Activated naive CD4-positive, alpha-beta T cell treated with anti-CD3 and anti-CD28 coated beads, Interleukin-2, amount 50 U/mL, for 24 hours (primary cell): Measurements from ENCODE around the gene UBAC2.

ENCODE experiments used
- H3K27ac Mint-ChIP-seq: one replicate; pipeline ENCODE4 v1.8.0; 2021; ENCODE audit warnings: mild to moderate bottlenecking, mixed read lengths
- H3K27me3 Mint-ChIP-seq: one replicate; pipeline ENCODE4 v1.8.0; 2021; ENCODE audit warnings: mixed read lengths
- H3K36me3 Mint-ChIP-seq: one replicate; pipeline ENCODE4 v1.8.0; 2021; ENCODE audit warnings: mixed read lengths
- H3K4me1 Mint-ChIP-seq: one replicate; pipeline ENCODE4 v1.8.0; 2021; ENCODE audit warnings: mixed read lengths
- H3K4me3 Mint-ChIP-seq: one replicate; pipeline ENCODE4 v1.8.0; 2021; ENCODE audit warnings: mild to moderate bottlenecking, mixed read lengths
- H3K9me3 Mint-ChIP-seq: one replicate; pipeline ENCODE4 v1.8.0; 2021; ENCODE audit warnings: mixed read lengths

Gene UBAC2

GRCh38 chr13:99295488-99296252, 95.0 kb downstream of the UBAC2 start:
- H3K4me3 Mint-ChIP-seq = peak overlapping the region; percentile 76
- peaks cover 92% of the 10 kb centered on the region for H3K4me1 Mint-ChIP-seq
- peak overlapping the region; percentile 95 for H3K27ac Mint-ChIP-seq
- H3K9me3 Mint-ChIP-seq = no peaks in the 10 kb centered on the region
- peaks cover 30% of the 10 kb centered on the region for H3K36me3 Mint-ChIP-seq
- H3K27me3 Mint-ChIP-seq = no peaks in the 10 kb centered on the region

- peak overlapping the region; percentile 82 for H3K4me3 Mint-ChIP-seq
- peaks cover 30% of the 10 kb centered on the region for H3K36me3 Mint-ChIP-seq
- peak overlapping the region; percentile 88 for H3K27ac Mint-ChIP-seq
These were observed 95.7 kb downstream of the UBAC2 start for GRCh38 chr13:99296398-99296797.

DNA sequence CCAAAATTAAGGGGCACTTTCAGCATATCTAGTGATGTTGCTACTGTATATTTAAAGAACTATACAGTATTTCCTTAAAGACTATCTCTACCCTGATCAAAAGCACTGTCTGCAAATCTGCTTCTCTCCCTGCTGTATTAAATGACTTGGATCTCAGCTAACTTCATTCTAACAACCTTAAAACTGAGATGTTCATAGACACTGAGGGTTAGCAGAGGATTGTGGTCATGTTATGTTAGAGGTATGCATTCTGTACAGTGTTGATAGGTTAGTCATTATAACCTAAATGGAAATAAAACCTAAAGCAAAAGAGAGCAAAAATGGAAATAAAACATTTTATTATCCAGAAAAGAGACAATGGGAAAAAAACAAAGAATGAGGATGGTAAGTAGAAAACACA, 96.7 kb downstream of the UBAC2 start:
- H3K4me1 Mint-ChIP-seq = peaks cover 89% of the 10 kb centered on the region
- peak overlapping the region; percentile 97 for H3K27ac Mint-ChIP-seq

More at GRCh38 chr13:99296398-99296797, 95.7 kb downstream of the UBAC2 start:
- no peaks in the 10 kb centered on the region for H3K27me3 Mint-ChIP-seq
- no peaks in the 10 kb centered on the region for H3K9me3 Mint-ChIP-seq
- H3K4me1 Mint-ChIP-seq = peaks cover 89% of the 10 kb centered on the region

GRCh38 chr13:99298056-99298455, 97.4 kb downstream of the UBAC2 start:
- Mint-ChIP-seq H3K9me3 (no peaks in the 10 kb centered on the region), H3K4me3 (peak overlapping the region; percentile 82), H3K4me1 (peaks cover 89% of the 10 kb centered on the region), H3K27ac (peak overlapping the region; percentile 97), H3K27me3 (no peaks in the 10 kb centered on the region), H3K36me3 (peaks cover 24% of the 10 kb centered on the region)

More for the DNA sequence above, 96.7 kb downstream of the UBAC2 start:
- Mint-ChIP-seq H3K4me3 (peak overlapping the region; percentile 82), H3K36me3 (peaks cover 30% of the 10 kb centered on the region), H3K9me3 (no peaks in the 10 kb centered on the region), H3K27me3 (no peaks in the 10 kb centered on the region)

DNA sequence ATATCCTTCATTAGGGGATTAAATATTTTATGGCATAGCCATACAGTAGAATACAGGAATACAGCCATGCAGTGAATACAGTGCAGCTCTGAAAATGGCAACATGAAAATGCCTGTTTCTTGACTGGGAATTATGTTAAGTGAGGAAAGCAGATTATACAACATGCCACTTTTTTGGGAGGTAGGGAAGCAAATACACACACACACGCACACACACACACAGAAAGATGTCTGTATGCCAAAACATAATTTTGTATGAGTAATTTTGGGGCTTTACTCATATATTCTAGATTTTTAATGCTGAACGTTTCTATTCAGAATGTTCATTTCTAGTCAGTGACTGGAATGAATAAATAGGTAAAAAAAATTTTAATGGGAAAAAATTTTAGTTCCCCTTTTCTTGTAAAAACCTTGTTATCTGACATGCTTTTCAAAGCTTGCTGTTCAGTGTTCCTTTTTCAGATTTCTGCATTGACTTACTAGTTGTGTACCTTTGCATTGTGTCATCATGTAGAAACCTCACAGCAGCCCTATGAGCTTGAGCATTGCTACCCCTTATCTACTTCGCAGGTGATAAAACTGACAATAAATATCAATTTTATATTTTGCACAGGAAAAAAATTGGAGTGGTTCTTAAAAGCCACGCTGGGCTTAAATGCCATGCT, 98.7 kb downstream of the UBAC2 start:
- Mint-ChIP-seq H3K36me3 (peaks cover 20% of the 10 kb centered on the region), H3K4me3 (peak overlapping the region; percentile 67)

GRCh38 chr13:99299920-99300341, 99.3 kb downstream of the UBAC2 start:
- Mint-ChIP-seq H3K27ac (peak overlapping the region; percentile 88), H3K36me3 (peaks cover 21% of the 10 kb centered on the region), H3K4me1 (peaks cover 91% of the 10 kb centered on the region), H3K9me3 (no peaks in the 10 kb centered on the region), H3K27me3 (no peaks in the 10 kb centered on the region), H3K4me3 (peak overlapping the region; percentile 66)

More for the DNA sequence above, 98.7 kb downstream of the UBAC2 start:
- peaks cover 89% of the 10 kb centered on the region for H3K4me1 Mint-ChIP-seq
- no peaks in the 10 kb centered on the region for H3K27me3 Mint-ChIP-seq
- no peaks in the 10 kb centered on the region for H3K9me3 Mint-ChIP-seq
- H3K27ac Mint-ChIP-seq = peak overlapping the region; percentile 89

DNA sequence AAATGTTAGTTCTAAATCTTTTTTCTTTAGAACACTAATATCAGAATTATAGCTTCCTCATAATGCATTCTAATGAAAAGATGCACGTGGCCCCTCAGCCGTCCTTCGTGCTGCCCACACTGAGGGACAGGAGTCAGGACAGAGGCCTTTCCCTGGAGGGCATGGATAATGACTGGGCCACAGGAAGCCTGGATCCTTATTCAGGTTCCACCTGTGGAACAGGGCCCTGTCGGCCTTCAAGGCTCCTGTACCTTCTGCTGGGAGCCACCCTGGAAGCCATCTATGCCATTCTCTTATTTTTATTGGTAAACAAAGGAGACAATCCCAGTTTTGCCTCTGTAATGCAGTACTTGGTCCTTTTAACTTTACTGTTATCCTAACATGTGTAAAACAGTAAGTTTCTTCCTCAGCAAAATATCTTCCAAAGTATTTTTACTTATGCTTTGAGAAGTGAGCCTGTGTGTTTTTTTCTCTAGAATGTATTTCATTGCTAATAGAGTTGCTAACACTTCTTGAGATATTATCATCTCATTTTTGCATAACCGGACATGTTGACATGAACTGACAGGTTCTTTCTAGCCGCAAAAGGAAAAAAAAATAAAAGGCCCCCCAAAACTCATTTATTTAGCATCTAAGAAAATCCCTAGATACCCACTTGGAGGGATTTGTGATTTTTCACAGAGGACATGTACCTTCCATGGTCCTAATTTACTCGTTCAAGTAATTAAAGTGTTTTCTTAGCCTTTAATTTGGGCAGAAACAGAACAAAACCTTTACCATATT, 100.6 kb downstream of the UBAC2 start:
- no peaks in the 10 kb centered on the region for H3K27me3 Mint-ChIP-seq
- H3K9me3 Mint-ChIP-seq = no peaks in the 10 kb centered on the region
- H3K4me1 Mint-ChIP-seq = peaks cover 84% of the 10 kb centered on the region
- H3K27ac Mint-ChIP-seq = peak overlapping the region; percentile 32
- peaks cover 14% of the 10 kb centered on the region for H3K36me3 Mint-ChIP-seq
- peak overlapping the region; percentile 66 for H3K4me3 Mint-ChIP-seq

GRCh38 chr13:99301913-99302636, 101.4 kb downstream of the UBAC2 start:
- Mint-ChIP-seq H3K4me1 (peaks cover 80% of the 10 kb centered on the region), H3K36me3 (peaks cover 12% of the 10 kb centered on the region), H3K27me3 (no peaks in the 10 kb centered on the region), H3K27ac (peak overlapping the region; percentile 96), H3K4me3 (peak overlapping the region; percentile 90), H3K9me3 (no peaks in the 10 kb centered on the region)

- H3K27ac Mint-ChIP-seq = peak overlapping the region; percentile 96
- no peaks in the 10 kb centered on the region for H3K27me3 Mint-ChIP-seq
- H3K36me3 Mint-ChIP-seq = peaks cover 10% of the 10 kb centered on the region
- H3K4me1 Mint-ChIP-seq = peaks cover 80% of the 10 kb centered on the region
- no peaks in the 10 kb centered on the region for H3K9me3 Mint-ChIP-seq
- H3K4me3 Mint-ChIP-seq = peak overlapping the region; percentile 90
These were observed 102.2 kb downstream of the UBAC2 start for GRCh38 chr13:99302637-99303505.

GRCh38 chr13:99303863-99304521, 103.3 kb downstream of the UBAC2 start:
- H3K4me3 Mint-ChIP-seq = peak overlapping the region; percentile 90
- H3K4me1 Mint-ChIP-seq = peaks cover 79% of the 10 kb centered on the region
- no peaks in the 10 kb centered on the region for H3K9me3 Mint-ChIP-seq
- H3K27ac Mint-ChIP-seq = peak overlapping the region; percentile 96
- H3K36me3 Mint-ChIP-seq = peaks cover 16% of the 10 kb centered on the region
- no peaks in the 10 kb centered on the region for H3K27me3 Mint-ChIP-seq

DNA sequence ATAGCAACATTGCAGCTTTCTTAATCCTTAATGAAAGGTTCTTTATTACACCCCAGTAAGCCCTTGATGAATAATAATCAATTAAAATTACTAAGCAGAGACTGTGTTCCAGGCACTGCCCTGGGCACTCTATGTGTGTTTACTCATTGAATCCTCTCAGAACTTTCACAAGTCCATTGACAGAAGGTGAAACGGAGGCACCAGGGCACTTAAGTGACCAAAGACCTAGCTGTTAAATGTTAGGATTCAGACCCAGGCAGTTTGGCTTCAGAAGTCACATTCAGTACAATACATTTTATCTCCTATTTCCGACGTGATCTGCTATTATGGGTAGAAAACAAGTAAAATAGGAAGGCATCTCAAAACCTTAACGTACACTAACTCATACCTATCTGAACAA, 103.9 kb downstream of the UBAC2 start:
- peaks cover 16% of the 10 kb centered on the region for H3K36me3 Mint-ChIP-seq
- no peaks in the 10 kb centered on the region for H3K27me3 Mint-ChIP-seq
- H3K4me3 Mint-ChIP-seq = peak overlapping the region; percentile 90
- H3K9me3 Mint-ChIP-seq = no peaks in the 10 kb centered on the region
- peaks cover 78% of the 10 kb centered on the region for H3K4me1 Mint-ChIP-seq
- peak overlapping the region; percentile 96 for H3K27ac Mint-ChIP-seq

DNA sequence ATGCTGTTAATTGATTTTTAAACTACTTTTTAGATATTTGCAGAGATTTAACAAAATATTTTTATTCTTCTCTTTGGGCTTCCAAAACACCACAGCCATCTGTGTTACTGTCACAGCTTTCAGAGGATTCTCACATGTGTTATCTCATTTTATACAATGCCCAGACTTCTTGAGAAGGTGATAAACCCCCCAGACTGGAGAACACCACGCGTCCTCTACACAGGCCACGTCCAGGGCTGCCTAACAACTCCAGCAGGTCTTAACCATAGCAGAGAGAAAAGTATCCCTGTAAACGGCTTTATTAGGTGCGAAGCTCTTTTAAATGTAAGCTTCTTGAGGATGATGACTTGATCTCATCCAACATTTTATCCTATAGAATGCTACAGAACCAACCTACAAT, 104.5 kb downstream of the UBAC2 start:
- Mint-ChIP-seq H3K27ac (peak overlapping the region; percentile 94), H3K36me3 (peaks cover 16% of the 10 kb centered on the region), H3K27me3 (no peaks in the 10 kb centered on the region), H3K4me1 (peaks cover 78% of the 10 kb centered on the region), H3K9me3 (no peaks in the 10 kb centered on the region), H3K4me3 (peak overlapping the region; percentile 90)

- peak overlapping the region; percentile 90 for H3K4me3 Mint-ChIP-seq
- H3K27ac Mint-ChIP-seq = peak overlapping the region; percentile 98
- H3K27me3 Mint-ChIP-seq = no peaks in the 10 kb centered on the region
- no peaks in the 10 kb centered on the region for H3K9me3 Mint-ChIP-seq
- peaks cover 14% of the 10 kb centered on the region for H3K36me3 Mint-ChIP-seq
- H3K4me1 Mint-ChIP-seq = peaks cover 78% of the 10 kb centered on the region
These were observed 104.9 kb downstream of the UBAC2 start for GRCh38 chr13:99305566-99305965.

DNA sequence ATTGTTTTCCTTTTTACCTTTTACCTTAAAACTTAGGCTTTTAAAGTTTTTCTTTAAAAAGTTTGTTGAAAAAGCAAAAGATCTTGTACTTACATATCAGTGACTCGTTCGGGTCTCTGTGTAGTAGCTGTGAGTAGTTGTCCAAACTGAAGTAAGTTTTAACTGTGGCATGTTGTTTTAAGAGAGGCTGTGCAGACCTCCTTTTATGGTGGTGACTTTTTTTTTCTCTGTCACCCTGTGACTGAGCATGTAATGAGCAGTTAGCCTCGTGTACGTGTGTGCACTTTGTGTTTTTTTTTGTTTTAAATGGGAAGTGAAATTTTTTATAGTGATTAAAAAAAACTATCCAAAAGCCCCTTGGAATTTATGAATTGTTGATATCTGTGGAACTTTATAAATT, 106.6 kb downstream of the UBAC2 start, which contains the start of gene GPR183:
Gene GPR183, minus strand, starts transcription at position 153 of the 400 bp plus-strand sequence. CDS start 11,254 bp downstream, outside the sequence.
- Mint-ChIP-seq H3K27ac (peak within 1 kb of the TSS; percentile 99), H3K9me3 (no peaks in the 10 kb centered on the region), H3K36me3 (peaks cover 13% of the 10 kb centered on the region), H3K4me3 (peak within 1 kb of the TSS; percentile 90), H3K27me3 (no peaks in the 10 kb centered on the region), H3K4me1 (peaks cover 83% of the 10 kb centered on the region)
